Measurements from ENCODE around the gene EEPD1.

Gene EEPD1

DNA sequence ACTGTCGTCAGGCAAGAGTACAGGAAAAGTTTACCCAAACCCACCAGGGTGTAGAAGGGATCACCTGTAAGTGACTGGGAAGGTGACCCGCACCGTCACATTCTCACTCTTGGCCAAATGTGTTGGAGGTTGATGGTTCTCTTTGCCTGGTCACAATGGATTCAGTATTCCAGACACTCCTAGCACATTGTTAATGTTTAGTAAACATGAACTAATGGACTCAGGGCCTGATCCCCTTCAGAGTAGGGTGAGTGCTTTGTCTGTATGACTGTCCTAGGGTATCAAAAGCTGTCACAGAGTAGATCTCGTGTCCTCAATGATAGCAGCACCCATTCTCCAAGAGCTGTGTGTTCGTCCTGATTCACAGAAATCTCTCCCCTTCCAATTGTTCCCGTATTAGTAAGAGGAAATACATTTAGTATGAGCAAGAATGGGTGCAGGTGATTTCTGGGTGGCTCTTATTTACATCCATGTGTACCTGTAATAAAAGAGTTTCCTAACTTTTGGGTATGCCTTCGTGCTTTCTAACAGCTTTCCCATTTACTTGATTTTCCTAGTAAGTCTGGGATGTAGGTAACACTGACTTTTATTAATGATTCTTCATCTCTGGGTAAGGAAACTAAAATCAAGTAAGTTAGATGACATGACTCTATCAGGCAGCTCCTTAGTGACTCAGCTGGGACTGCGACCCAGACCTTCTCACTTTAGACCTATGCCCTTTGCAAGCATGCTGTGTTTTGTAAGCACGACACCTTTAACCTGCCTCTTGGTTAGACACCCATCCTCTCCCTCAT, 4.7 kb downstream of the EEPD1 start:
- FAIRE-seq, result no peak

DNA sequence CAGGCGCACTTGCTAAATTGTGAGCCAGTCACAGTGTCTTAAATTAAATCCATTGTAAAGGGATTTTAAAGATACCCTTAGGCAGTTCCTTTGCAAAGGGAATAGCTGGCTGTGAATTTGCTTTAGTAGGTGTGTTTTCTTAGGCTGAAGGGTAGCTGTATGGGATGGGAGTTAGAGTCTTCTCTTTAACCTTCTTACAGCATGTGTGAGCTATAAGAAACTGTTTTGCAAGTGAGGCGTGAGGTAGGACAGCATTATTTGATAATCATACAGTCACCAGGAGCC, 5.2 kb downstream of the EEPD1 start:
- FAIRE-seq, result no peak

DNA sequence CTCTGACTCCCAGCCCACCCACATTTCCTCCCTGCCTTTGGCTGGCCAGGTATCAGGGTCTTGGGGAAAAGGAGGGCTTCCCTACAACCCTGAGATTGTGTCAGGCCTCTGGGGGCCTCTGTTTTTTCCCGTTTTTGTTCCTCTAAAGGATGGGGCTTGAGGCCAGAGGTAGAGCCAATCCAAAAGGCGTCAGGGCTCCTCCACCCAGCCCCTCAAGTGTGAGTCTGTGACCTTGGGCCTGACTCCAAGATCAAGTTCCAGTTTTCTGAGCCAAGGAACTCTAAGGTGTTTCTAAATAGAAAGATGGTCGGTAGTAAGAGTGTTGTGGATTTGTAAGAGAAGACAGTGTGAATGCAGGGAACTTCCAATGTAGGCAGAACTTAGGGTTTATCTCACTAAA, 6.6 kb downstream of the EEPD1 start:
- FAIRE-seq, result no peak

DNA sequence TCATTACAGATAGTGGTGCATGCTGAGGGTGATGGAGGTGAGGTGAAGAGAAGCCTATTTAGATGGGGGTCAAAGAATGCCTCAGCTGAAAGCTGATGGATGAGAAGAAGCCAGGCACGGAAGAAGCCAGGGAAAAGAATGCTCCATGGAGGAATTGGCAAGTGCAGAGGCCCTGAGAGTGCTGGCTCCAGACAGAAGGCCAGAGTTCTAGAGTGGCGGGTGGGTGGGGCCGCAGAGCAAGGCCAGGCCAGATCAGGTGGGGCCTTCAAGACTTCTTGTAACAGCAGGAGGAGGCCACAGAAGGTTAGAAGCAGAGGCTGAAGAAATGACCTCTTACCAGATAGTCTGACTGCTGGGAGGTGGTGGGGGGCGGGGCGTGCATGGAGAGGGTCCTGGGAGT, 7.3 kb downstream of the EEPD1 start:
- FAIRE-seq, result no peak

DNA sequence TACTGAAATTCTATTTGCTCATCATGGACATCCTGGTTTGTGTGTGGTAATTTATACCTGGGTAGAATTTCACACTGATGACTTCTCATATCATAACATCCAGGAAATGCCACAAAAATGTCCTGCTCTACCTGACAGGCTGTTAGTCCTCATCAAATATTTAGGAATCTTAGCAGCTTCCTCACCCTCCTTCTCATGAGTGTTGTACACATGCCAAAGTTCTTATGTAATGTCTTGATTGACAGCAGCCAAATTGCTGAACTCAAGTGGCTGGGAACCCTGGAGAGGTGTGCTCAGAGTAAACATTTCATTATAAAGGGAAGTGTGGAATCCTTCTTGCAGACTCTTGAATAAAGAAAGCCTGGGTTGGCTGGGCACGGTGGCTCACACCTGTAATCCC, 8.9 kb downstream of the EEPD1 start:
- no peak for FAIRE-seq

DNA sequence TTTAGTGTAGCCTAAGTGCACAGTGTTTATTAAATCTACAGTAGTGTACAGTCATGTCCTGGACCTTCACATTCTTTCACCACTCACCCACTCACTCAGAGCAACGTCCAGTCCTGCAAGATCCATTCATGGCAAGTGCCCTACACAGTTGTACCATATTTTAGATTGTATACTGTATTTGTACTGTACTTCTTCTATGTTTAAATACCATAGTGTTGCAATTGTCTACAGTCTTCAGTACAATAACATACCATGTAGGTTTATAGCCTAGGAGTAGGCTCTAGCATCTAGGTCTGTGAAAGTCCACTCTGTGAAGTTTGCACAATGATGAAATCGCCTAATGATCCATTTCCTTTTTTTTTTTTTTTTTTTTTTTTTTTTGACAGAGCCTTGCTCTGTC, 12.0 kb downstream of the EEPD1 start:
- FAIRE-seq, result no peak

DNA sequence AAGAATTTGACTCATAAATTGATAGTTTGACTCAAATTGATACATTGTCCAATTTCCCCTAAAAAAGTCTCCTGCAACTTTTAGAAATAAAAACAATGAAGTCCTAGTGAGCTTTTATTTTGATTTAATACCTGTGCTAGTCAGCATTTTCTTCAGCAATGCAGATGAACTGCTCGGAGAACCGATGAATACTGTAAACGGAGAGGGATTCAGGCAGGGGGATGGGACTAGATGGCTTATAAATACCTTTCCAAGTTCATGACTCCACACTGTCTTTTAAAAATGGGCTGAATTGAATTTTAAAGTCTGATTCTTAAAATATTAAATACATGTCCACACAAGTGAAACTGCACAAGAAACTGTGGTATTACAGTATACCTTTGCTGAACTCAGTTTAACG, 12.7 kb downstream of the EEPD1 start:
- no peak for FAIRE-seq

DNA sequence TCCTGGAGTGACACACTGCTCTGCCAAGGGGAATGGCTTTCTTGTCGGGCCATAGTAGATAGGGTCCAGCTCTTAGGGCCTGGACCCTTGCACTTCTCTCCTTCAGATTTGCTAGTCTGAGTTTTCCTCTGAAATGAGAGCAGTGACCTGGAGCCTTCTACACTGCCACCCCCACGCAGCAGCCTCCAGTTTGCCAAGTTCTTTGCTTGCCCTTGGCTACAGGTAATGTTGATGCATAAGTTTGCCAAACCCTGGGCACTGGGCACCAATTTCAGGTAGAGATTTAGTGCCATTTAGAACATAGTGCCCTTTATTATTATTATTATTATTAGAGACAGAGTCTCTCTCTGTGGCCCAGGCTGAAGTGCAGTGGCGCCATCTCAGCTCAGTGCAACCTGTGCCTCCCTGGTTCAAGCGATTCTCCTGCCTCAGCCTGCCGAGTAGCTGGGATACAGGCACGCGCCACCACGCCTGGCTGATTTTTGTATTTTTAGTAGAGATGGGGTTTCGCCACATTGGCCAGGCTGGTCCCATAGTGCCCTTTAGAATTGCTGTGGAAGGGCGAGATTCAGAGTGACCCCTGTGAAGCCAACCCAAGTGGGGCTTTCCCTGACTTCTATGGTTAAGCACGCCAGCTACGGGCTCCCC, 14.5 kb downstream of the EEPD1 start:
- no peak for FAIRE-seq

DNA sequence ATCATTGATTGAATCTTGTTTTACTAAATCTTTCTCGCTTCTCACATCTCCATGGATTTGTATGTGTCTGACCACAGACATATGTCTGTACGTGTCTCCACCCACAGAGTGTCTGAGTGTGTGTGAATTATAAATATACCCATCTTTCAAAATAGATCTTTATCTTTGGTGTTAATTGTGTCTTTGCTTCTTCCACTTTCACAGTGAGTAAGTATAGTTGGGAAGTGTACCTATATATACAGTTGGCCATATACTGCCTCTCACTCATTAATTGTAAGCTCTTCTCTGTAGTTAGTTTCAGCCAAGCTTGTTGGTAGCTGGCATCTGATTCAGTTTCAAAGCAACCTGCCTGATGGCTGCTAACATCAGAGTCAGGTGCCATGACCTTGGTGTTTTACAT, 18.4 kb downstream of the EEPD1 start:
- no peak for FAIRE-seq

DNA sequence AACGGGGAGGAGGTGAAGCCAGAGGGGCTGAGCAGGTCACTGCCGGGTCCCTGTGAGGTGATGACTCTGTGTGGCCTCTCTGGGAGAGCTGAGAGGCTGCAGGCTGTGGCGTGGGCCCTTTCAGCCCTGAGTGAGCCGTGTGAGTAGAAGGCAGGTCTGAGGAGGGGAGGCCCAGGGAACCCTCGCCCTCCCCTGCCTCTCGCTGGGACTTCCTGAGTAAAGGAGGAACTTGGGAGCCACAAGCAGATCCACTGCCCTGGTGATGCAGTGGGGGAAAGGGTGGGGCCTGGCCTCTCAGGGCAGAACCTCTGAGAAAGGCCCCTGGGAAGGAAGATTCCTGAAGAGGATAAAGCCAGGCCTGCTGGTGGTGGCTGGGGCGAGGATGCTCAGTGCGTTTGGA, 22.8 kb downstream of the EEPD1 start:
- FAIRE-seq, result no peak

DNA sequence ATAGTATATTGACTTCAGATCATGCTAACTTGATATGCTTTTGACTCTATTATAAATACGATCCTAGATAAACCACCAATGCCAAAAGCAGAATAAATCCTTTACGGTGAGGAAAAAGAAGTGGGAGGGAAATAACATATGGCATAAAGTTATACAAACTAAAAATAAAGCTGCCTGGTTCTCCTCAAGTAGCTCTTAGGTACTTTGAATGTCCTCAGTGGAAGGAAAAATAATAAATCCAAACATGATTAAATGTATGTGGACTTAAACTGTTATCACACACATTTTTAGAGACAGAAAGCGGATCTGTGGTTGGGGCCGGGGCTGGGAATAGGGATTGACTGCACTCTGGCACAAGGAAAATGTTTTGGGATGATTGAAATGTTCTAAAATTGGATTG, 23.6 kb downstream of the EEPD1 start:
- FAIRE-seq, result no peak

DNA sequence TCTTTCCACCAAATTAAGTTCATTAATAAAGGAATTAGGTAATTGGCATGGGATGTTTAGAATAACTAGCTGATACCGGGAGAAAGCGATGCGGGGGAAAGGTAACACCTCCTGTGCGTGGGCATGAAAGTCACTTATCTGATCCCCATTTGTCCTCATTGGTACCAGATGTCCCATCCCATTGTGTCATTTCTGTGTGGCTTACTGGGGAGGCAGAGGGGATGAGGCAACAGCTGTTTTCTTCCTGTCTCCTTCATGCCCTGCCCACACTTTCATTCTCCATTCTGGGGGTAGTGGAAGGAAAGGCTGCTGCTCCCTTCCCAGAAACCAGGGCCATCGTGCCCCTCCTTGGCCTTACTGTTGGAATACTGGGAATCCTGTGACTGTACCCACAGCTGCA, 27.1 kb downstream of the EEPD1 start:
- no peak for FAIRE-seq

DNA sequence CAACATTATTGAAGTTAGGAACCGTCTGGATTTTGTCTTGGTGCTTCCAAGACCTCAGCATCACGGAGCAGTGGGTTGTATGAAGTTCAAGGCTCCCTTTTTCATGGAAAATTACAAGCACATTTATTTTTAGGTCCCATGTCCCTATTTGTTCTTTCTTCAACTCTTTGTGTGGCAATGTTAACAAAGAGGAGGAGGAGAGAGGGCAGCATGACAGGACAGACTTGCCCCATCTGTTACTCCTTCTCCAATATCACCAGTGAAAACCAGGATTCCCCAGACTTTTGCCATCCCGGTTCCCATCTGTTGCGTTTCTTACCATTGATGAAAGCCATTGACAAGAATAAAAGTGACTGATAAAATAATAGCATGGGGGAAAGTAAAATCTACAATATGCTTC, 28.6 kb downstream of the EEPD1 start:
- no peak for FAIRE-seq

DNA sequence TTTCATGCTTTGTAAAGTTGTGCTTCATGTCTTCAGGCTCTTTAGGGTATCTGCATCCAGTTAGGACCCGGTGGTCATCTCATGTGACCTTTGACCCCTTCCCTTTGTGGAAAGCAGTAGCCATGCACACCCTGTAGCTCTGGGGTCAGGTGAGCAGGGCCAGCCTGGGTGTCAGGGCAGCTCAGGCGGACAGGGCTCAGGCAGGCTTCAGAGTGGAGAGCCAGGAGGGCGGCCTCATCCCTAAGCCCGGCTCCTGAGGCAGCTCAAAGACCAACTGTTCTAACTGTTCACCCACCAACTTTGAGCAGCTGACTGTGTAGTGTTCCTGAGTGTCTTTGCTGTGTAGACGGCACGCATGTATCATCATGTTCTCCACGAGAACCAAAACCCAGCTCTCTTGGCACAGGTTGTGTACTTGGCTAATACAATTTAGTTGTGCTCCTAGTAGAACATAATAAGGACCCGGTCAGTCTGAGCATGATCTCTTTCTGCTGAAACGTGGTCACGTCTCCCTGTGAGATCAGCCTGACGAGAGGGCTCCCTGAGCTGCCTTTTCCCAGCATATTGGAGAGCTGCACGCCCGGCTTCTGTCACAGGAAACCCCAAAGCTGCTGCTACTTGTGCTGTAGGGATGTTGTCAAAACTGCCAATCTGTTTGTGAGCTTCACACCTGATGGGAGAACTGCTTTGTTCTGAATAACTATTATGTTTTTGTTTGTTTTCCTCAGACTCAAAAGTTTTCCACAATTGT, 30.0 kb downstream of the EEPD1 start:
- FAIRE-seq, result no peak

DNA sequence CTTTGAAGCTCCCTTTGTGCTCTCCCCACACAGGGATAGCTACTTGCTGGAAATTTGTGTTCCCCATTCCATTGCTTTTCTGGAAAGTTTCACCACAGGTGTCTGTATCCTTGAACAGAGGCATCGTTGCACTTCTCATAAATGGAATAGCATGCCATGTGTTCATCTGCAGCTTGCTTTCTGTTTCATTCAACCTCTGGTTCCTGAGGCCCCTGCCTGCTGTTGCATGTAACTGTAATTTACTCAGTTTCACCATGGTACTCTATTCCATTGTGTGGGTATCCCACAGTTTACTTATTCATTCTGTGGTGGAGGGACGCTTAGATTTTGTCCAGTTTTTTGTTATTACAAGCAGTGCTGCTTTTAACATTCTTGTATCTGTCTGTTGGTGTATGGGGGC, 32.0 kb downstream of the EEPD1 start:
- FAIRE-seq, result no peak

DNA sequence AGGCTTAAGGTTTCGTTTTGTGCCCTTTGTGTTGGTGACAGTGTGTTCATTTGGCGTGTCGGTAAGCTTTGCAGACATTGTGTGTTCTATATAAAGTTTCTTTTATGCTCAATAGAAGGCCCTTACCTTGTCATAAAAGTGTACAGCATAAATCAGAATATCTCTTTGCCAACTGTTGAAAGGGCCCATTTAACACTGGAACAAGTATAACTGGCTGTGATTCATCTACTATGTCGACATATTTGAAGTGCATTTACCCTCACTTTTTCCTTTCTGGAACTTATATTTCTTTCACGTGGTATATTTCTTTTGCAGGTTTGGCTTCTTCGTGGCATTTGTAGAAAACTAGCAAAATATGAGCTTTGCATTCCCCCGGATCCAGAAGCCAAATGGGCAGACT, 32.7 kb downstream of the EEPD1 start:
- no peak for FAIRE-seq

DNA sequence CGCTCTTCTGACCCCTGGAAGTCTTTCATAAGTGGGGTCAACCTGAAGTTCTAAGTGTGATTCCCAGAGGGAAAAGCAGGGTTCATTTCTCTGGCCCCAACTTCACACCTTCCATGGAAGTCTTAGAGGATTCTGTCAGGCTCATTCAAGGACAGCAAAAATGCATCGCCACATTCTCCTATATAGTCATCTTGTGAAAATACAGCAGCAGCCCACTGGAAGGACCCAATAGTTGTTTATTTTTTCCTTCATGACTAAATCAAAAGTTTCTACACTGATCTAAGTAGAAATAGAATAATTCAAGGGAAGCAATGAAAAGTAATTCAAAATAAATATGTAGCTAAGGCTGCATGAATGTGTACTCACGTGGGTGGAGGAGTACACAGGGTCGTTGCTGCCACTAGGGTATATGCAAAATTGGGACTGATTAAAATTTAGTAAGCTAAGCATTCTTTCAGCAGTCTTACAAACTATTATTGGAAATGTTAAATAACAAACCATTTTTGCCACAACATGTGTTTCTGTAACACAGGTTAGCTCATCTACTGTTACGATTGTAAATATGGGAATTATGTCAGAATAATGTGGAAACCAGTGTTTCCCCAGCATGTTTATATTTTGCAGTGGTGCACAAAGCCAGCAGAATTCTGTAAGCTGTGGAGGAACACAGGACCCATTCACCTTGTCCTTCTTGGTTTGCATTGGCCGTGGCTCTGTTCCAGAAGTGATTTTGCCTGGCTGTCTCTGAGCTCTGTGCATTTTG, 33.5 kb downstream of the EEPD1 start:
- FAIRE-seq, result no peak

DNA sequence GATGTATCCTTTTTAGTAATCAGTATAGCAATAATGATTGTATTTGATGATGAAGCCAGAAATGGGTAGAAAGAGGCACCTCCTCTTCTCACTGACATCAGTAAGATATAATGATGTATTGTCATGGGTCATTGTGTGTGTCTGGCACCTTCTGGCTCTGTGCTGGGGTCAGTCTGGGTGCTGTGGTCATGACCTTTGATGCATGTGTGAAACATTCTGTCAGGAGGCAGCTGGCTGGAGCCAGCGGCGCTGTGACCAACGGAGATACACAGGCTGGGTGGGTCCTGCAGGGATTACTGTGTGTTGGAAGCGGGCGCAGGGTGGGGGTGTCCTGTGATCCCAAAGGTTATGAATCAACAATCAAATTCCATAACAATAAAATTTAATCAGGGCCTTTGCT, 35.2 kb downstream of the EEPD1 start:
- no peak for FAIRE-seq

DNA sequence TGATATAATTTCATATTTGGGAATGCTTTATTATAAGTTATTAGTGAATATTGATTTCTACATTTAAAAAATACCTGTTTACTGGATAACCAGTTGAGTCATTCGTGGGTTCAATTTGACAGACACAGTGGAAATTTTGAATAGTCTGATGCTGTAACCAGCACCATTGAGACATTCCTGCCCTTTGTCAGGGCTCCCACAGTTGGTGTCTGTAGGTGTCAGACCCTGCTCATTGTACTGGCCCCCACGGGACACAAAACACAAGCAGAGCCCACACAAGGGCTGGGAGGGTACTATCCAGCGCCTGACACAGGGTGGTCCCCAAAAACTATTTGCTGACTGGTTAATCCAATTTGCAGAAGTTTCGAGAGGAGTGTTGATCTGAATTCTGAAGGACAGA, 35.9 kb downstream of the EEPD1 start:
- no peak for FAIRE-seq

DNA sequence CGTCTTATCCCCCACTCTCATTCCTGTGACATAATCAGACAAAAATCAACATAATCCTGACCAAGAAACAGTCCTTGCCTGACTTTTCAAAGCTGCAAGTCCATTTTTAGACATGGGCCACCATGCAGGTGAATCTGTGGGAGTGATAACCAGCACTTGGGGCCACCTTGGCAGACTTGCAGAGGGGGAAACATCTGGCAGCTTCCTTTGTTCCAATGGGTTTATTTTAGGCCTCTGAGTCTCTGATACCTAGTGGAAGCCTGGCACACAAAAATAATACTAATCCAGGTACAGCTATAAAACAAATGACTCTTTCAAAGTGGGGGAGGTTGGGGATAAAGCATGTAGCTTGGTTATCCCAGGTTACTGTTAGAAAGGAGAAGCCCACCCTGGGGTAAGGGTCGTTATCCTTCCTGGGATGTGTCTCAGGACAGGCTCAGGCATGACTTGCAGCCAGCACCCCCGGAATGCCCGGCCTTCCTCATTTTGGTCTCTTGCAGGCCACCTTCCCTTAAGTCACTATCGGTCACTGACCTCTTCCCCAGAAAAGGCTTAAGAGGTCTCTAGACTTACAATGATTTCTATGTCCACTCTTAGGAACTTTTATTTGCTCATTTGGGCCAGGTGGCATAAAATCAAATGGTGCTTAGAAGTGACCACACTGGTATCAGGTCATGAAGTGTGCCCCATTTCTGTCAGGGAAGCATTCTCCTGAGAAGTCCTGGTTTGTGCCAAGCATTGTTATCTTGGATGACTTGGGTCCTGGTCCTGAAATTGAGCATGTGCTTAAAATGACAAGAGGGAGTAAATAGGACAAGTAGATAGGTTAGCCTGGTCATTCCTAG, 37.6 kb downstream of the EEPD1 start:
- FAIRE-seq, result no peak

DNA sequence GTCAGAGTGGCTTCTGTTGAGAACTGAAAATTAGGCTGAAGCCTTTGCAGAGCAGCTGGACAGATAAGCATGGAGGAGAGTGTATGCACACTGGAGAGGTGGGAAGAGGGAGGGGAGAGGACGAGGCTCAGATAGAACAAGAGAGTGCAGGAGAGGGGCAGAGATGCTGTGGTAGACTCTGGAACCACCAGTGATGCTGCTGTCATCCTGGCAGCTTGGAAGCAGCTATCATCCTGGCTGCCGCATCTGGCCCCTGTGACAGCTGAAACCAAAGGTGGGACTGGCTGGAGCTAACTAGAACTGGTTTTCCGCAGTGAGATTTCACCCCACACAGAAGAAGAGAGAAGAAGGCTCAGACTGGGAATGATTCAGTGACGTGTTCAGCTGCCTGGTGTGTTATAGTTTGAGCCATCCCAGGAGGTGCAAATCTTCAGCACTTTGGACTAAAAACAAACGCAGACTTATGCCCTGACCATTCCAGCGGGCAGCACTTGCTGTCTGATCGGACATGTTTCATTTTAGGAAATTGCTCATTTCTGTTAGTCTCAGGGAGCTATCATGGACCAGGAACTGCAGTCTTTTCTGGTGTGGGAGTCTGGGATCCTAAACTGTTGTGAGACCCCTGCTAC, 38.4 kb downstream of the EEPD1 start:
- FAIRE-seq, result no peak
